Right hindlimb (tissue), 1 donor: ENCODE data around the gene USF1.
A peak's percentile ranks its signal among the peaks of the same experiment; 100 is the strongest.
"Not testable (repeated sequence)": the region's sequence is repeated elsewhere in the genome, so short reads cannot be mapped to it uniquely, and the experiment has no call there.

Experiments
- DNase-seq: peaks from one replicate; pipeline ENCODE4 v3.0.0-alpha.2; 2018

The USF1 gene

GRCh38 chr1:161046605-161047228 lies 940 bp upstream of the USF1 start:
- no peak for DNase-seq

GRCh38 chr1:161044908-161045735 lies 655 bp downstream of the USF1 start:
- DNase-seq = peak; percentile 76

GRCh38 chr1:161044535-161044907 lies 1.3 kb downstream of the USF1 start:
- no peak for DNase-seq

GRCh38 chr1:161039546-161039945 lies 6.2 kb downstream of the USF1 start:
- no peak for DNase-seq

- DNase-seq = no peak
Observed at GRCh38 chr1:161039154-161039545, 6.6 kb downstream of the USF1 start.

- DNase-seq = peak; percentile 74
Observed at GRCh38 chr1:161038523-161039153, 7.1 kb downstream of the USF1 start, which contains the start of gene TSTD1. TSTD1 (minus strand) TSS chr1:161038964; CDS start chr1:161038889, 75 bp downstream.

GRCh38 chr1:161037661-161038522 lies 7.9 kb downstream of the USF1 start:
- DNase-seq = no peak

- no peak for DNase-seq
Observed at GRCh38 chr1:161033751-161034150, 12.0 kb downstream of the USF1 start.

GRCh38 chr1:161032409-161032808 lies 13.4 kb downstream of the USF1 start:
- no peak for DNase-seq

GRCh38 chr1:161031874-161032273 lies 13.9 kb downstream of the USF1 start:
- DNase-seq = no peak

GRCh38 chr1:161029466-161029865 lies 16.3 kb downstream of the USF1 start:
- DNase-seq = not testable (repeated sequence)

GRCh38 chr1:161026954-161027353 lies 18.8 kb downstream of the USF1 start:
- DNase-seq = not testable (repeated sequence)

- DNase-seq = not testable (repeated sequence)
Observed at GRCh38 chr1:161022432-161022831, 23.3 kb downstream of the USF1 start.

GRCh38 chr1:161021970-161022353 lies 23.8 kb downstream of the USF1 start:
- DNase-seq = no peak

- DNase-seq = peak; percentile 71
Observed at GRCh38 chr1:161021165-161021969, 24.4 kb downstream of the USF1 start.

GRCh38 chr1:161020509-161021164 lies 25.1 kb downstream of the USF1 start, which contains the start of gene F11R:
F11R (minus strand) TSS chr1:161021152; CDS start chr1:161021073, 79 bp downstream.
- no peak for DNase-seq

GRCh38 chr1:161019751-161020495 lies 25.9 kb downstream of the USF1 start:
- no peak for DNase-seq

- not testable (repeated sequence) for DNase-seq
Observed at GRCh38 chr1:161019111-161019660, 26.6 kb downstream of the USF1 start.

GRCh38 chr1:161018631-161018930 lies 27.2 kb downstream of the USF1 start:
- DNase-seq = no peak
